GM21515 (cell line): ENCODE data around the gene CRY1.
"Not testable (repeated sequence)": the region's sequence is repeated elsewhere in the genome, so short reads cannot be mapped to it uniquely, and the experiment has no call there.

Experiments
- ATAC-seq: cut with Tn5 transposase; IDR thresholded peaks from one replicate; pipeline ENCODE4 v1.9.1; 2021; ENCODE audit not compliant: unreplicated experiment

CRY1 gene

DNA sequence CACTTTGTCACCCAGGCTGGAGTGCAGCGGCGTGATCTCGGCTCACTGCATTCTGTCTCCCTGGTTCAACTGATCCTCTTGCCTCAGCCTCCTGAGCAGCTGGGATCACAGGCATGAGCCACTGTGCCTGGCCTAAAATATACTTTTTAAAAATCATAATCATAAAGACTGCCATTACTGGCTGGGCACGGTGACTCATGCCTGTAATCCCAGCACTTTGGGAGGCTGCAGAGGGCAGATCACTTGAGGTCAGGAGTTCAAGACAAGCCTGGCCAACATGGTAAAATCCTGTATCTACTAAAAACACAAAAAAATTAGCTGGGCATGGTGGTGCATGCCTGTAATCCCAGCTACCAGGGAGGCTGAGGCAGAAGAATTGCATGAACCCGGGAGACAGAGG is 20.1 kb downstream of the CRY1 start:
- ATAC-seq: not testable (repeated sequence)

DNA sequence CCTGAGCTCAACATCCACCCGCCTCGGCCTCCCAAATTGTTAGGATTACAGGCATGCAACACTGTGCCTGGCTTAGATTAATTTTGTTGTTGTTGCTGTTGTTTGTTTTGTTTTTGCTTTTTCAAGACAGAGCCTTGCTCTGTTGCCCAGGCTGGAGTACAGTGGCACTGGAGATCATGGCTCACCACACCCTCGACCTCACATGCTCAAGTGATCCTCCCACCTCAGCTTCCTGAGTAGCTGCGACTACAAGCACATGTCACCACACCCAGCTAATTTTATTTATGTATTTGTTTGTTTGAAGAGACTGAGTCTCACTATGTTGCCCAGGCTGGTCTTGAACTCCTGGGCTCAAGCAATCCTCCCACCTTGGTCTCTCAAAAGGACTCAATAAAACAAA is 26.7 kb downstream of the CRY1 start:
- no peak for ATAC-seq

DNA sequence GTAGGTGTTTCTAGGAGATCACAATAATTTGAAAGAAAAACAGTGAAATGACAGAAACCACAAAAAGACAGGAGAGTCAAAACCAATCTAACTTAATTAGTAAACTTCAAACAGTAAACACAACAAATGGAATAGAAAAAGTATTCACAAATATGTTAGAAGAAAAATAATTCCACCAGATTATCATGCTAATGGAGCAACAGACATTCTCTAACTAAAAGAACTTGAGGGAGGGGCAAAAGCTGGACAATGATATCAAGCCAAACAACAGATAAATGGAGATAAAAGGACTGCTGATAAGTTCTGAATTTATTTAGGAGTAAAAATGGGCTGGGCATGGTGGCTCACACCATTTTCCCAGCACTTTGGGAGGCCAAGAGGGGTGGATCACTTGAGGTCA is 28.7 kb downstream of the CRY1 start:
- no peak for ATAC-seq

DNA sequence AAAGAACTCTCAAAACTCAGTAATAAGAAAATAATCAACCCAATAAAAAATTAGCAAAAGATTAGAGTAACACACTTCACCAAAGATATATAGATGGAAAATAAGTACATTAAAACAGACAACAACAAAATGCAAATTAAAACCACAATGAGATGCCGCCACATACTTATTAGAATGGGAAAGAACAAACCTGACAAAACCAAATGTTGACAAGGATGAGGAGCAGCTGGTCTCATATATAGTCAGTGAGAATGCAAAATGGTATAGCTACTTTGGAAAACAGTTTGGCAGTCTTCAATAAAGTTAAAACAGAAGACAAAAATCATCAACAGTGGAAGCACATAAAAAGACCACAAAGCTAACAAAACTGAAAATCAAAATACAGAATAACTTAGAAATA is 29.1 kb downstream of the CRY1 start:
- ATAC-seq: no peak

DNA sequence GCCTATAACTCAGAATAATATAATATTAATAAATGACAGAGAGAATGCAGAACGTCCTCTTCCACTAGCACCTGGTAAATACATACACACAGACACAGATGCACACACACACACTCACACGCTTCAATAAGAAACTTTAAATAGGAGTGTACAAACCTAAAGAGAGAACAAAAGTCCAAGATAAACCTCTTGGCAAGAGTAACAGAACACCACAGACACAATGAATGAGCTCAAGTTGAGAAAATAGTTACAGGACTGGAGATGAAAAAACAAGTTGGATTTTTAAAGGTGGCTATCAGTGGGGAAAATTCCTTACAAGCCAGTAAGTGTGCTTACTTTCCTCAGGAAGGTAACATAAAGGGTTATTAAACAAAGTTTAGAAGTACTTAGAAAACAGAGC is 35.2 kb downstream of the CRY1 start:
- no peak for ATAC-seq

DNA sequence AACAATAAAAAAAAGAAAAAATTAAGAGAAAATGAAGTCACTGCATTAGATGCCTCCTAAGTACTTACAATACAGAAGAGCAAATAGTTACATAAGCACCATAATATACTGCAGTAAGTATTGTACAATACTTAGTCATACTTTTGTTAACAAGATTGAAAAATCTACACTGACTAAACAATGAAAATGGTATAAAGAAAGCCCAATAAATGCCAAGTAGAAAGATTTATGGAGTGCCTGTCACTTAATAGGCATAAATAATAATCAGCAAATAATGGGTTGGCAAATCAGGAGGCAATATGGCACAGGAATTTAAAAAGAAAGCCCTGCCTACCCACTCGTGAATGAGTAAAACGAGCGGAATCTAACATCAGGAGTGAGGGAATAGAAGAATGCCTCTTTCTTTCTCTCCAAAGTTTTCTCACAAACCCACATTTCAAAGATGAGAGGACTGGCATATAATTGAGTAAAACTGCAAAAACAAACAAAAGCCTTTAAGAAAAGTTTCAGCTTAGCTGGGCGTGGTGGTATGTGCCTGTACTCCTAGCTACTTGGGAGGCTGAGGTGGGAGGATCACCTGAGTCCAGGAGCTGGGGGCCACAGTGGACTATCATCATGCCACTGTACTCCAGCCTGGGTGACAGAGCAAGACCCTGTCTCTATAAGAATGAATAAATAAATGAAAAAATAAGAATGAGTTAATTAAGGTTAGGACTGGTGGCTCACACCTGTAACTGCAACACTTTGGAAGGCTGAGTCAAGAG is 36.1 kb downstream of the CRY1 start:
- no peak for ATAC-seq

DNA sequence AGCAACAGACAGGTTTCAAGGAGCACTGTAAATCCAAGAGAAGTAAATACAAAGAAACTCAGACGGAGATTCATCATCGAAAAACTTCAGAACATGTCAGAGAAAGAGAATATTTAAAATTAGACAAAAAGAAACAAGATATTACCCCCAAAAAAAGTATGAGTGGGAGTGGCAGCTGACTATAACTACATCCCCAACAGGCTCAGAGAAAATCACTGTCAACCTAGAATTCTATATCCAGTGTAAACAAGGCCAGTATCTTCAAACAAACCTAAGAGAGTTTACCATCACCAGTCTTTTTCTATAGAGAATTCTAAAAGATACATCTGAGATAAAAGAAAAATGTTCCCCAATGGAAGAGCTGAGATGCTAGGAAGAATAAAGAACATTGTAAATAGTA is 39.6 kb downstream of the CRY1 start:
- no peak for ATAC-seq

DNA sequence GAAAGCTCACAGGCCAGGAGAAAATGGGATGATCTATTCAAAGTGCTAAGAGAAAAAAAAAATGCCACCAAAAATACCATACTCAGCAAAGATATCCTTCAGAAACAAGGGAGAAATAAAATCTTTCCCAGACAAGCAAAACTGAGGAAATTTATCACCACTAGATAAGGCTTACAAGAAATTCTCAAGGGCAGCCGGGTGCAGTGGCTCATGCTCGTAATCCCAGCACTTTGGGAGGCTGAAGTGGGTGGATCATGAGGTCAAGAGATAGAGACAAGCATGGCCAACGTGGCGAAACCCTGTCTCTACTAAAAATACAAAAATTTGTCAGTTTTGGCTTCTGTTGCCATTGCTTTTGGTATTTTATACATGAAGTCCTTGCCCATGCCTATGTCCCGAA is 48.2 kb downstream of the CRY1 start:
- ATAC-seq: no peak

DNA sequence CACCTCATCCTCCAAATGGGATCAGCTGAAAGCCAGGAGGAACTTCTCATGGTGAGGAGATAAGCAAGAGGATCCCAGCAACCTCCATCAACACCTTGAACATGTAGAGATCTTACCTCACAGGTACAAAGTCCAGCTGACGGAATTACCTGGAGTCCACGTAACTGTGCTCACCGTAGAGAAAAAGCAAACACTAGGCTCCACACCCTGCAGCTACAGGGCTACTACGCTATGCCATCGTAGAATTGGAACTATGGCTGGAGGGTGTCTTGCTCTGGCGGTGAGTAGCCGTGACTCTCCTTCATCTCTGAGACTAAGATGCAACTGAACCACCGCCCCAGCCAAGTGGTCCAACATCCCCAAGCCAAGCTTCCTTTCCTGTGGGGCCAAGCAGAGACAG is 50.5 kb downstream of the CRY1 start:
- ATAC-seq: no peak

DNA sequence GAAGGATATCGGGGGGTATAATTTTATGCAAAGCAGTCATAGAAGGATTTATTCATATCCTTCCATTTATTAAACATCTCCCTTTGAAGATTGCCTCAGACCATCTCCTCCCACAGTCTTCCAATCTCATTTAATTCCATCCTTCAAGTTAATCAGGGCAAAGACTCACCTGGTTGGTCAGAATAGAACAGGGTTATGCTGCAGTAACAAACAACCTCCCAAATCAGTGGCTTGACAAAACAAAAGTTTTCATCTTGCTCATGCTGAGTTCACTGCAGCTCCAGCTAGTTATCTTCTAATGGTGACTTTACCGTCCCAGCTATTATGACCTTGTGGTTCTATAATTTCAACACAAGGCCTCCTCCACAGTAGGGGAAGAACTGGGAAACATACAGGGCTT is 57.6 kb downstream of the CRY1 start:
- ATAC-seq: no peak

DNA sequence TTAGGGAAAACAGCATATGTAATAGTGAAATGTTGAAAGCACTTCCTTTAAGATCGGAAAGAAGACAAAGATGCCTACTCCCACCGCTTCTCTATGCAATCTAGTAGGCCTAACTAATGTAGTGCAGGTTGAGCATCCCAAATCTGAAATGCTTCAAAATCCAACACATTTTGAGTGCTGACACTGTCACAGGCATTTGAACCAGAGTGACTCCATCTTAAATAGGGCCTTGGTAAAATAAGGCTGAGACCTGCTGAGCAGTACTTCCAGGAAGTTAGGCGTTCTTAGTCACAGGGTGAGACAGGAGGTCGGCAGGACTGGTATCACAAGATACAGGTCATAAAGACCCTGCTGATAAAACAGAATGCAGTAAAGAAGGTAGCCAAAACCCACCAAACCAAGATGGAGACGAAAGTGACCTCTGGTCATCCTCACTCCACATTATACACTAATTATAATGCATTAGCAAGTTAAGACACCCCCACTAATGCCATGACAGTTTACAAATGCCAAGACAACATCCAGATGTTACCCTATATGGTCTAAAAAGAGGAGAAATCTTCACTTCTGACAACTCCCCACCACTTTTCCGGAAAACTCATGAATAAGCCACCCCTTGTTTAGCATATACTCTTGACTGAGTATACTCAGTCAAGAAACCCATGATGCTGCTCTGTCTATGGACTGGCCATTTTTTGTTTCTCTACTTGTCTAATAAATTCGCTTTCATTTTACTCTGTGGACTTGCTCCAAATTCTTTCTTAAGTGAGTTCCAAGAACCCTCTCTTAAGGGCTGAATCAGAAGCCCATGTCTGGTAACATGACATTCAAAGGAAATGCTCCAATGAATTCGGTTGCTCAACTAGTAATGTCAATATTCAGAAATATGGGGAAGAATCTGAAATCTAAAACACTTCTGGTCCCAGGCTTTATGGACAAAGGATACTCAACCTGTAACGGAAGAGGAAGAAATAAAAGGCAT is 59.3 kb downstream of the CRY1 start:
- ATAC-seq: no peak

DNA sequence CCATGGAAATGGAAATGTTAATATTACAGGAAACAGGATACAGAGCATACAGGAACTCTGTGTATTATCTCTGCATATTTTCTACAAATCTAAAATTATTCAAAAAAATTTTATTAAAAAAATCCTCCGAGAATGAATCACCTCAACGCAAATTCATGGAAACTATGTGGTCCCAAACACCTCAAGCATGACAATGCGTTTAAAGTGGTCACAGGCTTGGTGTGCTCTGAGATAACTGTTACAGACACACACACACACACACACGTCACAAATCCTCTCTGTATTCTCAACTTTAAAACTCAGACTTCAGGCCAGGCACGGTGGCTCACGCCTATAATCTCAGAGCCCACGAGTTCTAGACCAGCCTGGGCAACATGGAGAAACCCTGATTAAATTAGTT is 61.1 kb downstream of the CRY1 start:
- no peak for ATAC-seq

DNA sequence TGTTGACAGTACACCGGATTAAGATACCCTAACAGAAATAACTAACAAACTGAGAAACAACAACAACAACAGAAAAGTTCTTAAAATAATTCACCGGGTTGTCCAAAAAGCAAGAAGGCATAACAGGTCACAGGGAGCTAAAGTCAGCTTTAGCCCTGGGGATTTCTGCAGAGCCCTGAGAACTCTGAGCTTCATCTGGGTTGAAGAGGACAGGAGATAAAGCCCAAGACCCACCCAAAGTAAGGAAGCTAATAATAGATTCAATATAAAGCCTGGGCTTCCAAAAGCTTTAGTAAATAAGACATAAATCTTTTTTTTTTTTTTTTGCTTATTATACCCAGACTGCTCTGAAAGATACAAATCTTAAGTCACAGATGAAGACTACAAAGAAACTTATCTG is 62.3 kb downstream of the CRY1 start:
- no peak for ATAC-seq

DNA sequence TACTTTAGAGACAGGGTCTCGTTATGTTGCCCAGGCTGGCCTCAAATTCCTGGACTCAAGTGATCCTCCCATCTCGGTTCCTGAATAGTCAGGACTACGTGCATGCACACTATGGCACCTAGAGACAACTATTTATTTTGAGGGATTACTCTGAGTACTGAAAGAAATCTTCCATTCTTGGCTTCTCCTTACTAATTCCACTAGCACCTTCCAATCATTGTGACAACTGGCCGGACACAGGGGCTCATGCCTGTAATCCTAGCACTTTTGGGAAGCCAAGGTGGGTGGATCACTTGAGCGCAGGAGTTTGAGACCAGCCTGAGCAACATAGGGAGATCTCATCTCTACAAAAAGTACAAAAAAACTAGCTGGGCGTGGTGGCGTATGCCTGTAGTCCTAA is 64.3 kb downstream of the CRY1 start:
- no peak for ATAC-seq

DNA sequence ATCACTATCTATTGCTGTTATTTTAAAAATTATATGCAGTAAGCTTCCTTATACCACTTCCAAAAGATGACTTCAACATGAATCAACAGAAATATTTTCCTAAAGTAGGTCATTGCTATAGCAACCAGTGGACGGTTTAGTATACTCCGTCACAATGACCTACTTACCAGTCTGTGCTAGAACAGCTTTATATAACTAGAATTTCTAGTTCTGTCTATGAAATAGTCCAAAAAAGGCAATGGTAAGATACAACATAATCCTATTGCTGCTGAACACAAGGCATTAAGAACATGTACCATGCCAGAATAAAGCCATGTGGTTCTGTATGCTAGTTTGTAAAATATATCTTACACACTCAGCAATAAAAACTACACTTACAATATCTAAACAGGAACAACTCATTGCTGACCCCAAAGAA is 65.7 kb downstream of the CRY1 start:
- no peak for ATAC-seq

DNA sequence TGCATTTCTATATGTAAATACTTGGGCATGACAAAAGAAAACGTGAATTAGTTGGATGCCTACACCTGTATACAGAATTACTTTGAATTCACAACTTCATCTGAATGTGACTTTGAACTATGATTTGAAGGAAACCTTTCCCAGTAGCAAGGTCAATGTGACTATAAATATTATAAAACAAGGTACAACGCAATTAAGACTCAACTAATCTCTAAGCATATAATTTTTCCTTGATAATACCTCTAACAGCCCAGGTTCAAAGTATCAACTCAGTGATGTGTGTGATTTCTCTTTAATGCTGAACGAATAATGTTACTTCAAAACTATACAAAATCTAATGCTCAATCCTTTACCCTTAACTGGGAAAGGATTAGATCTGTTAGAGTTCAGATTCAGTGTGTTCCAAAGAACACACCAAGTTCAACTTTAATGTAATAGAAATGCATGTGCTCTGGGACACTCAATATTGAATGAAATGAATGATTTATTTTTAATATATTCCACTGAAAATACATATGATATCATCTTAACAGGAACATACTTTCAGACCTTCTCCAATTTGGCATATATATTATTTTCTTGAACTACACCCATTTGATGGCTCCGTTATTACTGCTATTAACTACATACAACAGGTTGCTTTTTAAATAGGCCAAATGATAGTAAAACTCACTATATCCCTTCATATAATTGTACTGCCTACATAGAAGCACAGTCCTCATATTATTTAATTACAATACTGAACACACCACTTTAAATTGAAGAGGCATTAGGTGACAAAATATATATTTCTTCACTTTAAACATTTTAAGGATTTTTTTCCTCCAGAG is 66.3 kb downstream of the CRY1 start:
- ATAC-seq: no peak

DNA sequence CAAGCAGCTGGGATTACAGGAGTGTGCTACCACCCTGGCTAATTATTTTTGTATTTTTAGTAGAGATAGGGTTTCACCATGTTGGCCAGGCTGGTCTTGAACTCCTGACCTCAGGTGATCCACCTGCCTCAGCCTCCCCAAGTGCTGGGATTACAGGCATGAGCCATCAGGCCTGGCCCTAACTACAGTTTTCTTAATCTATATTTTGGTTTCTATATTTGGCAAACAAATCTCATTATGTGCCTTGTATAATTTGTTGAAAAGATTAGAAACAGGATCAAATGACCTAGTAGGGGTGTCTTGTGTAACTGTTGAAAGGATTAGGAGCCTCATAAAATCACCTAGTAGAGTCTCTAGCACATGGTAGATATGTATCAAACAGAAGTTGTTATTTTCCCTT is 67.0 kb downstream of the CRY1 start:
- not testable (repeated sequence) for ATAC-seq

DNA sequence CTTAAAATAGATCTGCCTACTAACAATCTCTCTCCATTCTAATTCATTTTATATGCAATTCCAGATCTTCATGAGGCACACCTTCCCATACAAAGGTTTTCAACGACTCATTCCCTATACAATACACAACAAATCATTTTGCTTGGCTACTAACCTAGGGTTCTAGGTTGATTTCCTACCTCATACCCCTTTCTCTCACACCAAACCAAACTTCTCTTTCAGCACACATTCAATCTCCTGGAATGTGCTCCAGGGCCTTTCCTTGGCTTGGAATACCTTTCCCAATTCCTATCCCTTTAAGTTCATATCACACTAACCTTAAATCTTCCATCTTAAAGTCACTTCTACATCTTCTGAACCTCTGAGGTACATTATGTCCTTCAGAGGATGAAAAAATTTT is 67.7 kb downstream of the CRY1 start:
- ATAC-seq: no peak

DNA sequence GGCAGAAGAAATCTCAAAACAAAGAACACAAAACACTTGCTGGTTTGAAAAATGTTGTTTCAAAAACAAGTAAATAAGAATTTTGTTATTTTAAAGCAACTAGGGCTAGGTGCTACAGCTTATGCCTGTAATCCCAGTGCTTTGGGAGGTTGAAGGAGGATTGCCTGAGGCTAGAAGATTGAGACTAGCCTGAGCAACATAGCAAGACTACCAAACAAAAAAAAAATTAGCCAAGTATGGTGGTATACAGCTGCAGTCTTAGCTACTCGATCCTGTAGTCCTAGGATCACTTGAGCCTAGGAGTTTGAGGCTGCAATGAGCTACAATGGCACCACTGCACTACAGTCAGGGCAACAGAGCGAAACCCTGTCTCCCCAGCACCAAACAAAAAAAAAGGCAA is 73.8 kb downstream of the CRY1 start:
- ATAC-seq: no peak

DNA sequence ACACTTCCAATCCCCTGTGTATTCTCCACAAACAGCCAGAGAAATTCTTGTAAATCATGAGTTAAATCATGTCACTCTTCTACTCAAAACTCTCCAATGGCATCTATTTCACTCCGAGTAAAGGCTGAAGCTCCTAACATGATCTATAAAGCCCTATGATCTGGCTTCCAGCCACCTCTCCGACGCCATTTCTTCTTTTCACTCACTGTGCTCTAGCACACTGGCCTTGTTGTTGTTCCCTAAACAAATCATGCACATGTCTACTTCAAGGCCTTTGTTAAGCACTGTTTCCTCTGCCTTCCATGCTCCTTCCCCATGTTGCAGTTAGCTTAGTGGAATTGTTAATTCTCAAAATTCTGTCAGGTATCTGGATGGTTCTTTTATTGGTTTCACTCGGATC is 76.3 kb downstream of the CRY1 start:
- ATAC-seq: no peak

DNA sequence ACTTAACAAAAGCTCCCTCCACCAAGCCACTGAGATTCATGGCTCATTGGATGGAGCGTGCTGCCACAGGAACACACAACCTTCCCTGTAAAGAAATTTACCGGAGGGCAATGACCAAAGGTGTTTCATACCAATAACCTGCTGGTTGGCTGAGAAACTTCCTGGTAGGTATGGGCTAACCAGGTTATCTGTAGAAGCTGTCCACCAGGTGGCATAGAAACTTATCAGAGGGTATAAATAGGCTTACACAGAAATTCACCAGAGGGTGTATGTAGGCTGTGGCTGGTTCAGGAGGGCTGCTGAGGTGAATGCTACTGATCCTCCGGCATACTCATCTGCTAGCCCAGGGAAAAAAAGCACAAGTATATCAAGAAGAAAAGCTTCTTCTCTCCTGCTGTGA is 79.3 kb downstream of the CRY1 start:
- ATAC-seq: no peak
